CD8-positive, alpha-beta memory T cell (primary cell): Measurements from ENCODE around the gene NEGR1. TPM values are rescaled to one million over a fixed set of nuclear protein-coding genes. Genes with fewer than 3 reads are reported as not detected.

ENCODE experiments used
- CTCF ChIA-PET: fragments of 350-600 bp; sonication (Branson Sonifier 250); formaldehyde crosslinking; loops from one replicate; lab custom pipeline; 2021; ENCODE audit warnings: antibody characterized with exemption; lab: Charles Lee
- POLR2A ChIA-PET: fragments of 350-600 bp; sonication (Branson Sonifier 250); formaldehyde crosslinking; loops from one replicate; lab custom pipeline; 2021; ENCODE audit warnings: antibody characterized with exemption; lab: Charles Lee
- DNase-seq, 5 donors: peaks; one replicate each; pipeline versions ENCODE4 v3.0.0 to v3.0.0-alpha.2; 2020 to 2022; ENCODE audit warnings: mixed read lengths in 1 of 5
- H3K27ac ChIP-seq: one replicate; pipeline ENCODE4 v1.7.0; 2013; ENCODE audit warnings: low read depth, mild to moderate bottlenecking, low read length, moderate library complexity
- H3K27me3 ChIP-seq: 2 replicates; pipeline ENCODE4 v1.7.0; 2013; ENCODE audit warnings: low read length, mild to moderate bottlenecking; ENCODE audit not compliant: insufficient read depth, poor library complexity, severe bottlenecking
- H3K36me3 ChIP-seq: 2 replicates; pipeline ENCODE4 v1.7.0; 2013; ENCODE audit warnings: mild to moderate bottlenecking, low read length, moderate library complexity; ENCODE audit not compliant: insufficient read depth
- H3K4me1 ChIP-seq: 2 replicates; pipeline ENCODE4 v1.7.0; 2013; ENCODE audit warnings: mild to moderate bottlenecking, low read length, moderate library complexity; ENCODE audit not compliant: insufficient read depth
- H3K4me3 ChIP-seq: 2 replicates; pipeline ENCODE4 v1.7.0; 2013; ENCODE audit warnings: mild to moderate bottlenecking, low read length
- H3K9me3 ChIP-seq: 2 replicates; pipeline ENCODE4 v1.7.0; 2013; ENCODE audit warnings: mild to moderate bottlenecking, low read length
- H3K27ac Mint-ChIP-seq, 8 donors: one replicate each; pipeline ENCODE4 v1.8.0; 2020 to 2021; ENCODE audit warnings: mixed read lengths in 8 of 8, mild to moderate bottlenecking in 6 of 8, inconsistent platforms in 3 of 8, moderate library complexity in 3 of 8
- H3K27me3 Mint-ChIP-seq, 2 donors: one replicate each; pipeline ENCODE4 v1.8.0; 2020 to 2021; ENCODE audit warnings: mixed read lengths in 2 of 2, mild to moderate bottlenecking in 1 of 2, moderate library complexity in 1 of 2
- H3K36me3 Mint-ChIP-seq, 3 donors: one replicate each; pipeline ENCODE4 v1.8.0; 2020 to 2021; ENCODE audit warnings: mixed read lengths in 3 of 3, inconsistent platforms in 1 of 3, mild to moderate bottlenecking in 1 of 3
- H3K4me1 Mint-ChIP-seq, 3 donors: one replicate each; pipeline ENCODE4 v1.8.0; 2020 to 2021; ENCODE audit warnings: mixed read lengths in 3 of 3, inconsistent platforms in 1 of 3, mild to moderate bottlenecking in 1 of 3
- H3K4me3 Mint-ChIP-seq, 7 donors: one replicate each; pipeline ENCODE4 v1.8.0; 2020 to 2021; ENCODE audit warnings: mixed read lengths in 7 of 7, mild to moderate bottlenecking in 6 of 7, moderate library complexity in 4 of 7, inconsistent platforms in 2 of 7
- H3K9me3 Mint-ChIP-seq, 5 donors: one replicate each; pipeline ENCODE4 v1.8.0; 2020 to 2022; ENCODE audit warnings: mixed read lengths in 5 of 5, mild to moderate bottlenecking in 3 of 5, moderate library complexity in 2 of 5, inconsistent platforms in 1 of 5
- polyA plus RNA-seq: library from polyadenylated mRNA; unstranded; fragments of 300-500 nt; fragmentation: Illumina TruSeq; gene quantifications from one replicate; pipeline ENCODE4 v1.2.3, GENCODE V29; 2021
- total RNA-seq, 2 experiments: library from RNA; stranded (reverse); gene quantifications; one replicate each; pipeline ENCODE4 v1.2.3, GENCODE V29; 2021

The NEGR1 gene
- total and polyA plus RNA-seq, 3 experiments from 2014 or later = not detected

DNA sequence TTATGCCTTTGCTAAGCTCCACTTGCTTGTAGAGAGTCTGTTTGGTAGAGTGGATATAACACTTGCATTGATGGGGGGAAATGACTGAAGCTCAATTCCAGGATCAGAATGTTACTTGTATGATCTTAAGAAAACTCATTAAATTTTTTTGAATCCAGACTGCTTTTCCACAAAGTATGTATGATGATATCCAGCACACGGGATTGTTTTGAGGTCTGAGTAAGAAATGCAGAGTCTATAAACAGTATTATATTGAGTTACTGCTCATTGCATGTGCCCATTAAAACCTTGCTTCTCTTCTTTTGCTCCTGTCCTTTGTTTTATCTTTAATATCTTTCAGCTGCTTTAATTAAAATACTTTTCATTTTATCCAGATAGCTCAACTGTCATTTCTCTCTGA is 631.1 kb downstream of the NEGR1 start:
- no peak for DNase-seq
- Histone ChIP-seq H3K4me1 (no peaks in the 10 kb centered on the region), H3K27me3 (no peaks in the 10 kb centered on the region), H3K9me3 (no peaks in the 10 kb centered on the region), H3K27ac (no peak overlapping the region), H3K4me3 (no peak overlapping the region), H3K36me3 (no peaks in the 10 kb centered on the region)
- H3K4me1 Mint-ChIP-seq = no peaks in the 10 kb centered on the region
- no peaks in the 10 kb centered on the region for H3K27me3 Mint-ChIP-seq
- H3K27ac Mint-ChIP-seq = no peak overlapping the region
- H3K36me3 Mint-ChIP-seq = no peaks in the 10 kb centered on the region
- ChIA-PET POLR2A (no interaction called here), CTCF (interaction anchor here (0.8 kb wide), 1 partner anchor 40 kb away, joined by 3 read pairs; no protein-coding TSS in a partner anchor)
- peaks cover 0 to 34% (median 4%) of the 10 kb centered on the region in 5 donors for H3K9me3 Mint-ChIP-seq
- H3K4me3 Mint-ChIP-seq = no peak overlapping the region

DNA sequence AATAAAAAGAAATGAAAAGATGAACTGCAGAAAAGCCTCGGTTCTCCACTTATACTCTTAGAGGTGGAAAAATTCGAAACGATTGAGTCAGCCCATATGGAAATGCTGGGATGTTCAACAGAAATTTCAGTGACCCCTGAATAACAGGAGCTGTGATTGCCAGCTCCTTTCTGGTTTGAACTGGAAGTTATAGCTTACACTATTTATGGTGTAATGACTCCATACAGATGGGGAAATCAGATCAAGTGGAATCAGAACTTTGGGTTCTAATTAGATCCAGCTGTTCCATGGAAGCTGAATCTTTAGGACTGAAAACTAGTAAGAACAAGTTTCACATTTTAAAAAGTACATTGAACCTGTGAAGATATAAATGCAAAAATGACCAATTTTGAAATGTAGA is 632.2 kb downstream of the NEGR1 start:
- Histone ChIP-seq H3K4me3 (no peak overlapping the region), H3K36me3 (no peaks in the 10 kb centered on the region), H3K27me3 (no peaks in the 10 kb centered on the region), H3K4me1 (no peaks in the 10 kb centered on the region), H3K9me3 (no peaks in the 10 kb centered on the region), H3K27ac (no peak overlapping the region)
- CTCF ChIA-PET = no interaction called here
- no peaks in the 10 kb centered on the region for H3K27me3 Mint-ChIP-seq
- H3K9me3 Mint-ChIP-seq = peaks cover 0 to 35% (median 2%) of the 10 kb centered on the region in 5 donors
- H3K4me1 Mint-ChIP-seq = no peaks in the 10 kb centered on the region
- no peaks in the 10 kb centered on the region for H3K36me3 Mint-ChIP-seq
- POLR2A ChIA-PET = no interaction called here
- H3K27ac Mint-ChIP-seq = no peak overlapping the region
- no peak overlapping the region for H3K4me3 Mint-ChIP-seq
- DNase-seq = no peak

DNA sequence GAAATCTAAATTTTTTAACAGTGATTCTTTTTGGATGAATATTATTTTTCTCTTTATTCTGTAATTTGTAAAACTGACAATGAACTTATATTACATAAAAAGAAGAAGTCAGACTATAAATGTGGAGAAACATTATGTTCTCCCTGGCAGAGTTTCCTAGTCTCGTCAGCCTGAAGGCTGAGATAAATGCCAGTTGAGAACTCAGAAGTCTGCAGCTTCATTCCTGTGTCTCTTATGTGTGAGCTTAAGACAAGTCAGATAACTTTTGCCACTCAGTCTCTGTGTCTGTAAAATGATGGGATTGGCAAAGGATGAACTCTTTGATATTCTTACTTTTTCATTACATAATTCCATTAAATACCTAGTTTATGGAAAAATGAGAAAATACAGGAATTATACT is 632.7 kb downstream of the NEGR1 start:
- no peaks in the 10 kb centered on the region for H3K4me1 ChIP-seq
- H3K27me3 Mint-ChIP-seq = no peaks in the 10 kb centered on the region
- no peaks in the 10 kb centered on the region for H3K4me1 Mint-ChIP-seq
- DNase-seq = no peak
- CTCF ChIA-PET = no interaction called here
- no peaks in the 10 kb centered on the region for H3K27me3 ChIP-seq
- no peak overlapping the region for H3K27ac ChIP-seq
- no peaks in the 10 kb centered on the region for H3K36me3 ChIP-seq
- peaks cover 0 to 31% (median 2%) of the 10 kb centered on the region in 5 donors for H3K9me3 Mint-ChIP-seq
- H3K4me3 Mint-ChIP-seq = no peak overlapping the region
- H3K27ac Mint-ChIP-seq = no peak overlapping the region
- H3K4me3 ChIP-seq = no peak overlapping the region
- POLR2A ChIA-PET = no interaction called here
- no peaks in the 10 kb centered on the region for H3K9me3 ChIP-seq
- no peaks in the 10 kb centered on the region for H3K36me3 Mint-ChIP-seq

DNA sequence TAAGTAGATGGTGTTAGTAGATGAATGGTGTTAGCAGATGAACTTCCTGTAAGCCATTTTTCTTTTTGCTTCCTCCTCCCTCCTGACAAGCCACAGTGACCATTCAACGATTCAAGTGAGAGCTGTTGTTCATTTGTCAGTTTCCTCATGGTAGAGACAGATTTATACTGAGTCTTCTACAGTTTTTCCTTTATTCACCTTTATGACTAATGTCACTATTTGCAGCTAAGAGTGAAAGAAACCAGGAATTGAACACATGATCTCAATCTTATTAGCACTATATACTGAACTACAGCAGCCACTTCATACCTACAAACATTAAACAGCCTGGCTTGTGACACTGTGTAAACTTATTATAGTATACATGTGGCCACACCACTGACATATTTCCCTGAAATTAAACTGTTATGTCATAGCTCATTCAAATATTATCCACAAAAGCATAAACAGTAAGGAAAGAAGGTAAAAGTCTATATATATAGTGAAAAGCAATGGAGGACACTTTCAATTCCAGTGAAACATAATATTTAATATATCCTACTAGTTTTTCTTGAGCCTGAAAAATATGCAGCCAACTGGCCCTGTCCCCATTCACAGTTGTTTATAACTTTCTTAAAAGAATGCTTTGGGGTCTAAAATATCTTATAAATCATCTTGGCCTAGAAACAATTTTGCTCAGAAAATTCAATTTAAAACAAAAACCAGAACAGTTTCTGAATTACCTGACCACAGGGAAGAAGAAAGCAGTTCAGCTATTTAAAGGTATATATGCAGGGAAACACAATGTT is 634.6 kb downstream of the NEGR1 start:
- H3K4me1 ChIP-seq = no peaks in the 10 kb centered on the region
- ChIA-PET CTCF (no interaction called here), POLR2A (no interaction called here)
- Mint-ChIP-seq H3K36me3 (no peaks in the 10 kb centered on the region), H3K4me1 (no peaks in the 10 kb centered on the region), H3K27ac (no peak overlapping the region), H3K4me3 (no peak overlapping the region), H3K9me3 (peaks cover 0 to 25% (median 3%) of the 10 kb centered on the region in 5 donors), H3K27me3 (no peaks in the 10 kb centered on the region)
- no peak overlapping the region for H3K27ac ChIP-seq
- no peaks in the 10 kb centered on the region for H3K27me3 ChIP-seq
- H3K4me3 ChIP-seq = no peak overlapping the region
- no peaks in the 10 kb centered on the region for H3K9me3 ChIP-seq
- no peak for DNase-seq
- H3K36me3 ChIP-seq = no peaks in the 10 kb centered on the region

DNA sequence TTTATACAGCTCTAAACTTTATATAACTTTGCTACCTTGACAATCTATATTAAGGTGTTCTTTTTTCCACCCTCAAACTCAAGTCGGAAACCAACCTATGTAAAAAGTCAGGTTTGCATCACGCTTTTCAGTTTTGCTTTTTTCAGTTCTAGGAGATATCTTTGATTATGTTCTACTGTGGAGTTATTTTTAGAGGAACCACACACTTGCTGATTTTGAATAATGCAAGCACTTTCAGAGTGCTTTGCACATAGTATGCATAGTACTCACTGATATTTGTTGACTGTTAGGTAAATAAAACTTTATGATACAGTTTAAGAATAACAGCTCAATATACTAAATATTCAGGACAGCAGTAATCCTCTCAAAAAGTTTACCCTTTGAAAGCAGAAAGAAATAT is 637.3 kb downstream of the NEGR1 start:
- peaks cover 0 to 27% (median 4%) of the 10 kb centered on the region in 5 donors for H3K9me3 Mint-ChIP-seq
- H3K4me1 Mint-ChIP-seq = no peaks in the 10 kb centered on the region
- H3K36me3 Mint-ChIP-seq = no peaks in the 10 kb centered on the region
- H3K4me3 ChIP-seq = no peak overlapping the region
- CTCF ChIA-PET = no interaction called here
- H3K27ac Mint-ChIP-seq = no peak overlapping the region
- H3K36me3 ChIP-seq = no peaks in the 10 kb centered on the region
- no peaks in the 10 kb centered on the region for H3K4me1 ChIP-seq
- no peaks in the 10 kb centered on the region for H3K27me3 Mint-ChIP-seq
- H3K9me3 ChIP-seq = no peaks in the 10 kb centered on the region
- no peaks in the 10 kb centered on the region for H3K27me3 ChIP-seq
- H3K4me3 Mint-ChIP-seq = no peak overlapping the region
- no peak for DNase-seq
- no peak overlapping the region for H3K27ac ChIP-seq
- POLR2A ChIA-PET = no interaction called here

DNA sequence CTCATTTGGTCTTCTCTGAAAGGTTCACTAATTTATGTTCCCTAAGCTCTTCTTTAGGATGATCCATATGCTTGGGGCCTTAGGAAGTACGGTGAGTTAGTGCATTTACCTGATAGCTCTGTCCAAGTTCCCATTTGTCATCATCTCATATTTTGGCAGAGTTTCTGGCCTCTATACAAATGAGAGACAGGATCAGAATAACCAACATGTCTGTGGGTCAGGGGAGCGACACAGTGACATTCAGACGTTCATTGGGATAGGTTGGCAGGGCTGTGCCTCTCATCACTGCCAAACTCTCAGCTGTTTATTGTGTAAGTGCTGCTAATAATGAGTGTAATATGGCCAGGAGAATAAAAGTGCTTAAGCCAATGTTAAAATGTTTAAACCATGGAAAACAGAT is 640.4 kb downstream of the NEGR1 start:
- Histone ChIP-seq H3K27ac (no peak overlapping the region), H3K27me3 (no peaks in the 10 kb centered on the region), H3K4me1 (no peaks in the 10 kb centered on the region), H3K4me3 (no peak overlapping the region), H3K9me3 (no peaks in the 10 kb centered on the region), H3K36me3 (no peaks in the 10 kb centered on the region)
- Mint-ChIP-seq H3K27me3 (no peaks in the 10 kb centered on the region), H3K36me3 (no peaks in the 10 kb centered on the region), H3K4me3 (no peak overlapping the region), H3K9me3 (peaks cover 4 to 23% (median 5%) of the 10 kb centered on the region in 5 donors), H3K27ac (no peak overlapping the region), H3K4me1 (no peaks in the 10 kb centered on the region)
- ChIA-PET POLR2A (no interaction called here), CTCF (no interaction called here)
- DNase-seq = no peak

DNA sequence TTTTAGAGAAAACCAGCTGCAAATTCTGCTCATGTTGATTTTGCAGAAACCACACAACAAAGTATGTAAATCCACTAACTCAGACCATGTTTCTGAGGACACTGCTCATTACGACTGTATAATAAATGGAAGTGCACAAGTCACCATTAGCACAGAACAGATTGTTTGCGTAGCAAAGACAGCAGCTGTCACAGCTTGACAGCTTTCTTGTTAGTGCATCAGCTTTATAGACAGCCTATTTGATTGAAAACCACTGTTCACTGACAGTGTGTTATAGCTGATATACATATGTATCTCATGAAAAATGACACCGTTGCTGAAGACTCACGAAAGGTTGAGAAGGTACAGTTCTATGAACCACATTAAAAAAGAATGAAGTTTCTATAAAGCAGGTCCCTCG is 641.3 kb downstream of the NEGR1 start:
- Mint-ChIP-seq H3K4me1 (no peaks in the 10 kb centered on the region), H3K27me3 (no peaks in the 10 kb centered on the region), H3K4me3 (no peak overlapping the region), H3K27ac (no peak overlapping the region), H3K36me3 (no peaks in the 10 kb centered on the region), H3K9me3 (peaks cover 4 to 17% (median 5%) of the 10 kb centered on the region in 5 donors)
- ChIA-PET POLR2A (no interaction called here), CTCF (no interaction called here)
- no peak for DNase-seq
- Histone ChIP-seq H3K36me3 (no peaks in the 10 kb centered on the region), H3K4me1 (no peaks in the 10 kb centered on the region), H3K4me3 (no peak overlapping the region), H3K27me3 (no peaks in the 10 kb centered on the region), H3K9me3 (no peaks in the 10 kb centered on the region), H3K27ac (no peak overlapping the region)

DNA sequence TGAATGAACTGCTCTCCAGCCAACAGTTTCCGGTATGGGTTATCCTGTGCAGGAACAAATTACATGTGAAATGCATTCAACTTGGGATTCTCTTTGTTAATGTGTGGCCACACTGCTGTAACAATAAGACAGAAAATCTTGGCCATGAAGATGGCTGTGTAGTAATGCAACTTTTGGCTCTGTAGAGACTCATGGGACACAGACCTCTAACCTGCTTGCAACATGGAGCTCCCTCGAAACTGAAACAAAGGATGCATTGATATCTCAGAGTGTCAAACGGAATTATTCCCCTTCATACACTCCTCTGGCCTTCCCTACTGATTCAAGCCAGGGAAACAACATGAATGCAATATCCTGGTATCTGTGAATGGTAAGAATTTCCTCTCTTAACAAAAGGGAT is 642.2 kb downstream of the NEGR1 start:
- Histone ChIP-seq H3K4me1 (no peaks in the 10 kb centered on the region), H3K4me3 (no peak overlapping the region), H3K9me3 (no peaks in the 10 kb centered on the region), H3K27me3 (no peaks in the 10 kb centered on the region), H3K27ac (no peak overlapping the region), H3K36me3 (no peaks in the 10 kb centered on the region)
- CTCF ChIA-PET = no interaction called here
- Mint-ChIP-seq H3K27ac (no peak overlapping the region), H3K36me3 (no peaks in the 10 kb centered on the region), H3K4me1 (no peaks in the 10 kb centered on the region), H3K4me3 (no peak overlapping the region), H3K27me3 (no peaks in the 10 kb centered on the region), H3K9me3 (peaks cover 4 to 18% (median 7%) of the 10 kb centered on the region in 5 donors)
- no peak for DNase-seq
- POLR2A ChIA-PET = no interaction called here
